Endothelial cell of umbilical vein (primary cell): ENCODE data around the gene MYL11.

Source experiments
- EZH2 ChIP-seq: IDR thresholded peaks from 2 replicates; pipeline ENCODE4 v1.6.1; 2012; ENCODE audit warnings: borderline replicate concordance, low read depth, mild to moderate bottlenecking, moderate library complexity, low read length, inconsistent platforms; ENCODE audit not compliant: severe bottlenecking
- MYC ChIP-seq: IDR thresholded peaks from one replicate; pipeline ENCODE4 v1.6.1; 2011; ENCODE audit warnings: mild to moderate bottlenecking, low read depth, low read length
- POLR2A ChIP-seq: IDR thresholded peaks from 2 replicates; pipeline ENCODE4 v1.6.1; 2012; ENCODE audit warnings: low read depth, mild to moderate bottlenecking, control low read depth, low read length
- POLR2AphosphoS5 ChIP-seq: IDR thresholded peaks from 2 replicates; pipeline ENCODE4 v1.6.1; 2012; ENCODE audit warnings: low read depth, mild to moderate bottlenecking, control low read depth, low read length, moderate library complexity; ENCODE audit not compliant: insufficient read depth
- TF ChIP-seq, protein P1 (sequence below): IDR thresholded peaks from 2 replicates; pipeline ENCODE4 v1.6.1; 2011; ENCODE audit not compliant: insufficient read depth, insufficient read length
- TF ChIP-seq, protein P2 (sequence below), 2 donors: IDR thresholded peaks; 1 replicate in 1 of 2; 2 replicates in 1 of 2; pipeline ENCODE4 v1.5.1; 2011; ENCODE audit warnings: low read length in 2 of 2, mild to moderate bottlenecking in 2 of 2, moderate library complexity in 2 of 2, control low read depth in 1 of 2, inconsistent platforms in 1 of 2, low read depth in 1 of 2; ENCODE audit not compliant: insufficient read depth in 1 of 2; ENCODE audit errors: extremely low read depth in 1 of 2

DNA sequence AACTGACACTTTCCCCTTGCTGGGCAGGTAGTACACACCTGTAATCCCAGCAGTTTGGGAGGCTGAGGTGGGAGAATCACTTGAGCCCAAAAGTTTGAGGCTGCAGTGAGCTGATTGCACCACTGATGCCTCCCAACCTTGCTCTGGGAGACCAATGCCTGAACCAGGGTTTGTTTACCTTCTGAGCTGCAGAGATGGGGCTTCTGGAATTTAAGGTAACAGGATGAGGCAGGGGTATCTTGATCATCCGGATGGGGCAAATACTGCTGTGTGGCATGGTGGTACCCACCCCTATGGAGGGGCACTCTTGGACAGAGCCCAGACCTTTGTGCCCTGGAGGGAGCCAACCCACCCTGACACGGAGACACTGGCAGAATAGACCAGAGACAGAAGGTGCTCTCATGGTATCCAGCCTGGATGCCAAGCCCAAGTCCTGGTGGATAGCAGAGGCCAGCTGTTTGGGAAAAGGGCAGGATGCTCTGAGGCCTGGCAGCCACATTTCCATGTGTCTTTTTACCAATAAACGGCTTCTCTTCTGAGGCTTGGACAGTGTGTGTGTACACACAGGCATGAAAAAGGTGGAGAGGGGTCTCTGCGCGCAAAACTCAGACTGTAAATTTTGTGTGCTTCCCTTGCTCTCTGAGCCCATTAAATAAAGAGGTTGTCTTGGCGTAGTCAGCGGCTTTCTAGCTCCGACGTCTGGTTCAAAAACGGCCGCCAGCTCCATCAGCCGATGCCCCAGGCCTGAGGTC lies 25.0 kb downstream of the MYL11 start:
- no peak for TF ChIP-seq POLR2A
- TF ChIP-seq, protein P1, sequence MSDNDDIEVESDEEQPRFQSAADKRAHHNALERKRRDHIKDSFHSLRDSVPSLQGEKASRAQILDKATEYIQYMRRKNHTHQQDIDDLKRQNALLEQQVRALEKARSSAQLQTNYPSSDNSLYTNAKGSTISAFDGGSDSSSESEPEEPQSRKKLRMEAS, result no peak
- TF ChIP-seq EZH2, result no peak
- no peak for TF ChIP-seq MYC
- TF ChIP-seq, protein P2, sequence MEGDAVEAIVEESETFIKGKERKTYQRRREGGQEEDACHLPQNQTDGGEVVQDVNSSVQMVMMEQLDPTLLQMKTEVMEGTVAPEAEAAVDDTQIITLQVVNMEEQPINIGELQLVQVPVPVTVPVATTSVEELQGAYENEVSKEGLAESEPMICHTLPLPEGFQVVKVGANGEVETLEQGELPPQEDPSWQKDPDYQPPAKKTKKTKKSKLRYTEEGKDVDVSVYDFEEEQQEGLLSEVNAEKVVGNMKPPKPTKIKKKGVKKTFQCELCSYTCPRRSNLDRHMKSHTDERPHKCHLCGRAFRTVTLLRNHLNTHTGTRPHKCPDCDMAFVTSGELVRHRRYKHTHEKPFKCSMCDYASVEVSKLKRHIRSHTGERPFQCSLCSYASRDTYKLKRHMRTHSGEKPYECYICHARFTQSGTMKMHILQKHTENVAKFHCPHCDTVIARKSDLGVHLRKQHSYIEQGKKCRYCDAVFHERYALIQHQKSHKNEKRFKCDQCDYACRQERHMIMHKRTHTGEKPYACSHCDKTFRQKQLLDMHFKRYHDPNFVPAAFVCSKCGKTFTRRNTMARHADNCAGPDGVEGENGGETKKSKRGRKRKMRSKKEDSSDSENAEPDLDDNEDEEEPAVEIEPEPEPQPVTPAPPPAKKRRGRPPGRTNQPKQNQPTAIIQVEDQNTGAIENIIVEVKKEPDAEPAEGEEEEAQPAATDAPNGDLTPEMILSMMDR (IDR thresholded peaks at IDR 0.05; ENCODE audit: extremely low read depth in 1 of 2, insufficient read depth in 1 of 2, low read depth in 1 of 2, low read length in 2 of 2), result no peak
- TF ChIP-seq POLR2AphosphoS5, result no peak
